NCI-H1092 (cell line): ENCODE measurements around the gene MSI2.
A peak's percentile ranks its signal among the peaks of the same experiment; 100 is the strongest.
"Not testable (repeated sequence)": the region's sequence is repeated elsewhere in the genome, so short reads cannot be mapped to it uniquely, and the experiment has no call there.

ENCODE experiments used
- DNase-seq: peaks from one replicate; lab custom pipeline; 2025; lab: John Stamatoyannopoulos, UW

Gene MSI2

GRCh38 chr17:57292091-57292490 is 35.8 kb downstream of the MSI2 start:
- no peak for DNase-seq

- no peak for DNase-seq
These were observed 36.8 kb downstream of the MSI2 start for GRCh38 chr17:57293077-57293476.

GRCh38 chr17:57294101-57294500 is 37.8 kb downstream of the MSI2 start:
- DNase-seq, result peak; percentile 84

GRCh38 chr17:57294629-57295501 is 38.5 kb downstream of the MSI2 start:
- peak; percentile 89 for DNase-seq

- no peak for DNase-seq
These were observed 39.3 kb downstream of the MSI2 start for GRCh38 chr17:57295526-57296023.

- peak; percentile 61 for DNase-seq
These were observed 39.9 kb downstream of the MSI2 start for GRCh38 chr17:57296231-57296630.

GRCh38 chr17:57299176-57299575 is 42.9 kb downstream of the MSI2 start:
- no peak for DNase-seq

GRCh38 chr17:57300592-57300991 is 44.3 kb downstream of the MSI2 start:
- not testable (repeated sequence) for DNase-seq

GRCh38 chr17:57302690-57303465 is 46.6 kb downstream of the MSI2 start:
- DNase-seq, result no peak

GRCh38 chr17:57305144-57305728 is 48.9 kb downstream of the MSI2 start:
- no peak for DNase-seq

- no peak for DNase-seq
These were observed 49.7 kb downstream of the MSI2 start for GRCh38 chr17:57305908-57306504.

- no peak for DNase-seq
These were observed 52.3 kb downstream of the MSI2 start for GRCh38 chr17:57308543-57309186.

GRCh38 chr17:57309479-57309878 is 53.2 kb downstream of the MSI2 start:
- no peak for DNase-seq

- no peak for DNase-seq
These were observed 55.2 kb downstream of the MSI2 start for GRCh38 chr17:57311281-57312216.

GRCh38 chr17:57312242-57312641 is 55.9 kb downstream of the MSI2 start:
- DNase-seq, result no peak

- DNase-seq, result no peak
These were observed 56.9 kb downstream of the MSI2 start for GRCh38 chr17:57313097-57313835.

- no peak for DNase-seq
These were observed 59.0 kb downstream of the MSI2 start for GRCh38 chr17:57315061-57316015.

GRCh38 chr17:57316361-57316760 is 60.0 kb downstream of the MSI2 start:
- DNase-seq, result no peak

- DNase-seq, result no peak
These were observed 60.8 kb downstream of the MSI2 start for GRCh38 chr17:57317079-57317478.
